GM19438 (cell line): ENCODE measurements around the gene PHF19.

Experiments used
- ATAC-seq: cut with Tn5 transposase; IDR thresholded peaks from one replicate; pipeline ENCODE4 v1.9.1; 2021; ENCODE audit warnings: low read depth; ENCODE audit not compliant: unreplicated experiment

PHF19 gene

DNA sequence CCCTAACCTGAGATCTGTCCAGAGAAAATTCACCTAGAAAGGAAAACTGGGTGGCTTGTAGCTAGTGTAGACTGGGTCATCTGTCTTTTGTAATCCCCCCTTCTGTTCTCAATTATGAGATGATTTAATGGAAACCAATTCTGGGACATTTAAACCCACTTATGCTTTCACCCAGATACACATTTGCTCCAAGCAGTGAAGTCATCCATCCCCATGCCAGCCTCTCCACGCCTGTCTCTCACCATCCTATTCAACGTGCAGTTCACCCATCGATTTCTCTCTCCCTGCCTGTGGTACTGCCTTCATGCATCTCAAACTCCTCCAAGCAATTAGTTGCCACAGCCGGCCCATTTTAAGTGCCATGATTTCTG is 1.8 kb downstream of the PHF19 start:
- no peak for ATAC-seq

DNA sequence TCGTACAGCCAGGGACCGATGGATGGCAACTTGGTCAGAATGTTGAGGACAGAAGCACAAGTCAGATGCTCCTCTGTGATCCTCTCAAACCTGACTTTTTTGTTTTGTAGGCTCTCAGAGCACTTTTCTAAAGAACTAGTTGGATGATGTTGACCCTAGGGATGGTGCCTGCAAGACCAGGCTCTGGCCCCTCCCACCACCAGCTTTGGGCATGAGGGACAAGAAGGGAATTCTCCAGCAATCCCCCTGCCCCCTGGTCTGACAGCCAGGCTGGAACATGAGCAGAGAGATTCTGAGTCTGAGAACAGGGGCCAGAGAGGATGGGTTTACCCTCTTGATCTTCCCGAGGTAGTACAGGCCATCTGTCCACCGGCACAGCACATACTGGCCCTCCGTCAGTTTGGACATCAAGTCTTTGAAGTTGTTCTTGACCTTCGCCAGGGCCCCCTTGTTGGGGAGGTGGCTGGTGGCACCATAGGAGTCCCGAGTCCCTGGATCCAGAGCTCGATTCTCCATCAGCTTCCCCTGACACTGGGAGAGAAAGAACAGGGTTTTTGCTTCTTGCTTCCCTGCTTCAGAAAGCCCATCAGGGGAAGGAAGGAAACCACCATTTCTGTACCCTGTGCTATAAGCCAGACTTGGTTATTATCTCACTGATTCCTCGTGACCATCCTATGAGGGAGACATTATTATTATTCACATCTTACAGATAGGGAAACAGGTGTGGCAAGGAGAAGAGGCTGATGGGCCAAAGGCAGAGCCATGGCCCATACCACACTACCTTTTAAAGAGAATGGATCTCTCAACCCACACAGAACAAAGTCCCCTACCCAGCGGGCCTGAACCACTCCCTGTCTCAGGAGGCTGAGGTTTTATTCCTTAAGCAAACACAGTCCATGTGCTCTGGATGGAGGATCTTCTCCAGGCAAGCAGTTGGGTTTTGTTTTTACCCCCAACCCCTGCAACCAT is 2.5 kb downstream of the PHF19 start:
- ATAC-seq: no peak

DNA sequence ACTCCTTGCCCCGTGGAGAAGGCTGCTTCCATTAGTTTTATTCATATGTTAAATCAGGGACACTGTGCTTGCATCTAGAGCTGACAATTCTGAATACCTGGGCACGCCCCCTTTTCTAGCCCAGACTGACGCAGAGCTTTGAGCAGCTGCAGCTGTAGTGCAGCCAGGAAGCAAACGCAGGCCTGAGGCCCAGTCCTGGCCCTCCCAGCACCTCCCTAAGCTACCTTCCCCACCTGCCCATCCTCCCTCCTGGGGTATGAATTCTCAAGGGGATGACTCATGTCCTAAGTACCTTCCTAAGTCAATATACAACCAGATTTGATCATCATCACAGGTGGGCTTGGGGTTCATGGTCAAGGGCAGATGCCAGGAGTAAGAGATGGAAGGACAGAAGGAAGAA is 3.5 kb downstream of the PHF19 start:
- ATAC-seq: no peak

- ATAC-seq: no peak
Observed at GRCh38 chr9:120872791-120873502, 4.0 kb downstream of the PHF19 start.

DNA sequence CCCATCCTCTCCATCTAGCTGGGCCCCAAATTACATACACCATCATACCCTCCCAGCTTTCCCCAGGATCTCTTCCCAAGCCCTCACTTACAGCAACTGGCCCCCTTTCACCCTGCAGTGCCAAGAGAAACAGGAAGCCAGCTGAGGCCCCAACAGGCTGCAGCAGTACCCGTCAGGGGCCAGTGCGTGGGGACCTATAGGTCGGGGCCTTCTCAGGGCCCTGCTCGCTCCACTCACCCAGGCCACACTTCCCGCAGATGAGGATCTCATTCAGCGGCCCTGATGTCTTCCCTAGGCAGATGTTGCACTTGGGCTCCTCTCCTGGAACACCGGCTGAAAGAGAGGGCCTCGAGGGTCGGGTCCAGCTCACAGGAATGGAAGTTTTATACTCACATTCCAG is 6.8 kb downstream of the PHF19 start:
- no peak for ATAC-seq

DNA sequence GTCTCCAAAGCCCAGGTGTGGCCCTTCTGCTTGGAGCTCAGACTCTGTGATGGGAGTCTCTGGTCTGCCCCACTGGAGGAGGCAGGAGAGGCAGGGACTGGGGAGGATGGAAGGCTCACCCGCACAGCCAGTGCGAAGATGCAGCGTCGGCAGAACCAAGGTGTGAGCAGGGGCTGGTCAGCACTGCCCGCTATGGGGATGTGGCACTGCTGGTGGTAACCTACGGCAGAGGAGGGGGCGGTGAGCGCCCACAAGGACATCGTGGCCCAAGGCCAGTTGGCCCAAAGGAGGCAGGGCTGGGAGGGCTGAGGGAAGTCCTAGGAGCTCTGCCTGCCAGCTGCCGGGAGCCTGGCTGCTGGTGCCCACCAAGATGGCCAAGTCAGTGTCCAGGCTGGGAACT is 7.3 kb downstream of the PHF19 start:
- ATAC-seq: no peak

DNA sequence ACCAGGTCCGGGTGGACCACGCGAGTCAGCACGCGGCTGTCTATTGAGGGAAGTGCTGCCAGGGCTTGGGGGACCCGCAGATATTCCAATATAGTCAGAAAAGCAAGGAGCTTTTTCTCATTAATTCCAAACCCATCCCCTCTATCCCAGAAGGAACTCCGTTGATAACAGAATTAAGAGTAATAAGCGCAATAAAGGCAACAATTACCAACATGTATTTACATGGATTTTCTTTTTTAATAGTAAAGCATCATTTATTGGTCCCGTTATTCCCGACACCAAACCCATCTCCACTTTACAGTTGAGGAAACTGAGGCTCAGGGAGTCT is 7.7 kb downstream of the PHF19 start:
- ATAC-seq: no peak

DNA sequence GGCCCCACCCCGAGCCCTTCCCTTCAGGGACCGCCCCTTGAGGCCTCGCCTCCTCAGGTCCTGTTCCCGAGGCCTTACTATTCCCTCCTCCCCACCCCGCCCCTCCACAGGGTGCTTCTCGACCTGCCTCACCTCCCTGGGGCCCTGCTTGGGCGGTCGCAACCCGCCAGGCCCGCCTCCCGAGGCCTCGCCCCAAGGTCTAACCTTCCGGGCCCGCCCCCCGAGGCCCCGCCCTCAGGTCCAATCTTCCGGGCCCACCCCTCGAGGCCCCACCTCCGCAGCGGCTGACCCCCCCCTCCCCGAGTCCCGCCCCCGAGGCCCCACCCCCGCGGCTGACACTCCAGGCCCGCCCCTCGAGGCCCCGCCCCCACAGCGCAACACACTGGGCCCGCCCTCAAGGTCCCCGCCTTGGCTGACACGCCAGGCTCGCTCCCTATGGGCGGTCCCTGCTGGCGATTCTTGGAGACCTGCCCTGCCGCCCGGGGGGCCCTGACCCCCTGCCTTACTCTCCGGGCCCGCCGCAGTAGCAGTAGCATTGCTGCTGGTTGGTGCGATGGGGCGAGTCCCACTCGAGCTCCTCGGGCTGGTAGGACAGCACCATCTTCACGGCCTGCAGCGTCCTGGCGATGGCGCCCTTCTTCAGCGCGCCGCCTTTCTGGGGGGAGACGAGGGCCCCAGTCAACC is 8.2 kb downstream of the PHF19 start:
- peak; percentile 88 for ATAC-seq

DNA sequence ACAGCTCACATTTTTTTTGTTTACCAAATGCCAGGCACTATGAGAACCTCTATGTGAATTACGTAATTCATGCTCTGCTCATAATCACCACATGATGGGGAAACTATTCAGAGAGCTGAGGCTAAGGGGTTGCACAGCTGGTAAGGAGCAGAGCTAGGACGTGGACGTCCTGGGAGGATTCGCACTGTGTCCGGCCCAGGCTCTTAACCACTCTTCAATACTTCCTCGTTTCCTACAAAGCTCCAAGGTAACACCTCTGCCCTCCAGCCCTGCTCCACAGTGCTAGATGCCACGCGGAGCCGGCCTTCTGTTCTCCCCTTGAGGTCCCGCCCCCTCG is 8.7 kb downstream of the PHF19 start:
- ATAC-seq: no peak

- ATAC-seq: no peak
Observed at GRCh38 chr9:120867676-120868338, 9.2 kb downstream of the PHF19 start.

- no peak for ATAC-seq
Observed at GRCh38 chr9:120866651-120867050, 10.3 kb downstream of the PHF19 start.

DNA sequence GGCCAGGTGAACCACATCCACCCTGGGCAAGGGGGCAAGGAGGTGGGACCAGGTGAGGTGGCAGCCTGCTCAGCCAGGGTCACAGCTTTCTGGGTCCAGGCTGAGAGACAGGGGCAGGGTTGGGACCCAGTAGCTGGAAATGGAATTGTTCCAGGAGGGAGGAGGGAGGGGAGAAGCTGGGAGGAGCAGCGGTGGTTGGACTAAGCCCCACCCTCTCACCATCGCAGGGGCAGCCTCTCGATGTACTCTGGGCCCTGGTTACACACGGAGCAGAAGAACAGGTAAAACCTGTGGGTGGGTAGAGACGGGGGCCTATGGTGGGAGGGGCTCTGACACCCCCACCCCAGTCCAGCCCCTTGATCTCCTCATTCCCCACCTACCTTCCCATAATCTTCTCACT is 11.2 kb downstream of the PHF19 start:
- no peak for ATAC-seq

DNA sequence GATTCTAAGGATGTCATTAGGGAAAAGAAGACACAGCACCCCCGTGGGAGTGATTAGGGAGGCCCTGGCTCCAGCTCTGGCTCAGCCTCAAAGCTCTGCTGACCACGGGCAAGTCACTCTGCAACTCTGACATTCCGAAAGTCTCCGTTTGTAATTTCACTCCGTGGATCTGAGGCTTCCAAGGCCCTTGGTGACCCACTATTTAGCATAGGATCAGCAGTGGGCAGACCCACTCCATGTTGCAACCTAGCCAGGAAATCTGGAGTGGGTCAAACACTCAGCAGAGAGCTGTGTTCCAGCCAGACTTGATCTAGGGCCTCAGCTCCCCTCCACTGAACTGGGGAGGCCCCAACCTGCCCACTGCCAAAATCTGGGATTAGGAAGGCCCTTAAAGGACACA is 11.8 kb downstream of the PHF19 start:
- ATAC-seq: no peak

DNA sequence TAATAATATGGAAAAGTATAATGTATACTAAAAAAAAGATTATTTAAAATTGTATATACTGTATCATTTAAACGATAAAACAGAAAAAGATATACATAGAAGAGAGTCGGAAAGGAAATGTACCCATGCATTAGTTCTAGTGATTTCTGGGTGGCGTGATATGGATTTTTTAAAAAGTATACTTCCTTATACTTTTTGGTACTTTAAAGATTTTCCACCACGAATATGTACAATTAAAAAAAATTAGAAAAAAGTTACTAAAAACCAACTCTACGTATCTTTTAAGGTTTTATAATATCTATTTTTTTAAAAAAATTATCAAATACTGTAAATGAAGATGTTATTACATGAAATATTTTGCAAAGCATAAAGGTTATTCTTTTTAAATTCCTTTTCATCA is 12.3 kb downstream of the PHF19 start:
- ATAC-seq: no peak

DNA sequence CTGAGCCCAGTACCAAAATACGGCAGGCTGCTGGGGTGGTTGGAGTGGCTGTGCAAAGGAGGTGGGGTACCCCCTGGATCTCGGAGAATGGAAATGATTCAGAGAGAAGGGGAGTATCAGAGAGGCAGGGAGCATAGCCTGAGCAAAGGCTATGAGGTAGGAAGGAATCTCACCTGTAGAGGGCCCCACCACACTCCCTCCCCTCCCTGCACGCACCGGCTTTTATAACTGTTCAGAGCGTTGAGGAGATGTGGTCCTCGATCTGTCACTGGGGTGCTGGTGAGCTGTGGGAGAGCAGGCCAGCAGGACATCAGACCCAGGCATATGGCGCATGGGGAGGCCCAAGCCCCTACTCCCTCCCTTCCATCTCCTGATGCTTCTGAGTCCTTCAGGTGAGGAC is 13.2 kb downstream of the PHF19 start:
- ATAC-seq: no peak

DNA sequence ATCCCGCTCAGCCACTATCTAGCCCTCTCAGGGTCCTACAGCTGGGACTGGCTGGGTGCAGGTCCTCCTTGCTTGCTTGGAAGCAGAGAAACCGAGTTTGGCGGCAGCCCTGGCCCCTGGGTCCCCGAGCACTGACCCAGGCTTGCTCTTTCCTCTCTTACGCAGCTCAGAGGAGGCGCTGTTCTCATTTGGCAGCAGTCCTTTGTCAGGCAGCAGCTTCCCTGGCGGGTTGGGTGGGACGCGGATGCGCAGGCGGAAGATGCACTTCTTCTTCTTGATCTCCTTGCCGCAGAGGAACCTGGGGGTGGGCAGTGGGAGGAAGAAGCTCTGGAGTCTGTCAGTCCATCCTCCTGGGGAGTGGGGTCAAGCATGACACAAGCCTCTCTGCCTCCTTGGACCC is 14.5 kb downstream of the PHF19 start:
- no peak for ATAC-seq

- ATAC-seq: no peak
Observed at GRCh38 chr9:120861935-120862334, 15.1 kb downstream of the PHF19 start.

DNA sequence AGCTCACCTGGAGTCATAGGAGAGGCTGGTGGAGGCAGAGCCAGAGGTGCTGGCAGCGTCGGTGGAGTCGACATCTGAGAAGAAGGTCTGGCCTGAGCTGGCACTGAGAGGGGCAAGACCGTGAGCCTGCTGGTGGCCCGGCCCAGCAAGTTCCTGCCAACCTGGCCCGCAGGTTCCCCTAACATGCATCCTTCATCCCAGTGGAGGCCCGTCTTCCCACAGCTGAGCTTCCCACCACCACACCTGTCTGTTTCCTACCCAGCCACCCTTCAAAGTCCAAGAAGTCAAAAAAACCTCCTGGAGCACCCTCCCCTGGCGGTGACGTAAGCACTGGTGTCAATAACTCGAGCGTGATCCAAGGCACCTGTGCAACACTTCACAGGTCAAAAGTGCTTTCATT is 16.9 kb downstream of the PHF19 start:
- ATAC-seq: no peak

- ATAC-seq: no peak
Observed at GRCh38 chr9:120859361-120859760, 17.6 kb downstream of the PHF19 start.

GRCh38 chr9:120857902-120858301 is 19.1 kb downstream of the PHF19 start:
- no peak for ATAC-seq

DNA sequence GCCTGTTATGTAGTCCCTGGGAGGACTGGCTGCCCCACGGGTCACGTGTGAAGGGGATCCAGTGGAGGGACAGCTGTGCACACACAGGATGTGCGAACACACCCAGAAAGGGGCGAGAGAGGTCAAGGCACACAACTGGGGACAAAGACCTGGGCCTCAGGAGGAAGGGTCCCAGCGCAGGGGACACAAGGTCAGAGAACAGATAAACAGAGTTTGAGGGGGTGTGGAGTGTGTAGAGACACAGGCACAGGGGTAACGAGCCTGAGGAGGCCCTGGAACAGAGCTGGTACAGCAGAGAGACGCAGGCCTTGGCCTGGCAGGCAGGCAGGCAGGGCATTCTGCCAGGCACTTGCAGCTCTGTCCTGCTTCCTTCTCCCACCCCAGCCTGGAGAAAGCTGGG is 19.5 kb downstream of the PHF19 start:
- ATAC-seq: no peak
